Keratinocyte (primary cell): ENCODE results near the gene RHOT1. TPM values are rescaled to one million over a fixed set of nuclear protein-coding genes. Genes with fewer than 3 reads are reported as not detected.

ENCODE experiments used
- DNase-seq: peaks from one replicate; pipeline ENCODE4 v3.0.0-alpha.2; 2011; ENCODE audit warnings: low read depth, missing footprints, low spot score
- FAIRE-seq: peaks from 2 replicates; lab custom pipeline; 2011; peaks lifted over from hg19 to GRCh38; lab: Jason Lieb, UNC
- H2AFZ ChIP-seq: 2 replicates; pipeline ENCODE4 v1.6.0; 2012; ENCODE audit warnings: low read length, control low read depth, inconsistent platforms; ENCODE audit not compliant: control insufficient read depth
- H3K27ac ChIP-seq: 2 replicates; pipeline ENCODE4 v1.5.1; 2011; ENCODE audit warnings: low read length; ENCODE audit not compliant: control insufficient read depth, insufficient read depth
- H3K27me3 ChIP-seq: 3 replicates; pipeline ENCODE4 v1.6.0; 2011; ENCODE audit warnings: low read length; ENCODE audit not compliant: control insufficient read depth, insufficient read depth; ENCODE audit errors: extremely low read depth
- H3K36me3 ChIP-seq, 2 experiments: 2 replicates in 1 of 2; 3 replicates in 1 of 2; pipeline ENCODE4 v1.5.1; 2011; ENCODE audit warnings: low read length in 2 of 2, mild to moderate bottlenecking in 1 of 2; ENCODE audit not compliant: control insufficient read depth in 2 of 2, insufficient read depth in 2 of 2; ENCODE audit errors: extremely low read depth in 1 of 2
- H3K4me1 ChIP-seq: 3 replicates; pipeline ENCODE4 v1.5.1; 2011; ENCODE audit warnings: low read length; ENCODE audit not compliant: control insufficient read depth, insufficient read depth; ENCODE audit errors: extremely low read depth
- H3K4me2 ChIP-seq: 3 replicates; pipeline ENCODE4 v1.6.0; 2011; ENCODE audit warnings: low read depth, low read length; ENCODE audit not compliant: control insufficient read depth, insufficient read depth; ENCODE audit errors: extremely low read depth
- H3K4me3 ChIP-seq, 3 experiments: fragments of 200-600 bp in 1 of 3; sonication (generic) in 1 of 3; 2 replicates in 2 of 3; 3 replicates in 1 of 3; pipeline ENCODE4 v1.5.1; 2011 to 2016; ENCODE audit warnings: low read length in 3 of 3, mild to moderate bottlenecking in 3 of 3, control low read depth in 2 of 3, inconsistent platforms in 1 of 3, low read depth in 1 of 3, mixed read lengths in 1 of 3, mixed run types in 1 of 3, moderate library complexity in 1 of 3; ENCODE audit not compliant: control insufficient read depth in 2 of 3, insufficient read depth in 2 of 3; ENCODE audit errors: extremely low read depth in 1 of 3
- H3K79me2 ChIP-seq: 2 replicates; pipeline ENCODE4 v1.6.0; 2012; ENCODE audit warnings: low read length; ENCODE audit not compliant: control insufficient read depth, insufficient read depth
- H3K9ac ChIP-seq: 3 replicates; pipeline ENCODE4 v1.6.0; 2011; ENCODE audit warnings: low read length; ENCODE audit not compliant: control insufficient read depth, insufficient read depth; ENCODE audit errors: extremely low read depth
- H3K9me1 ChIP-seq: 3 replicates; pipeline ENCODE4 v1.6.0; 2011; ENCODE audit warnings: low read length; ENCODE audit not compliant: control insufficient read depth, insufficient read depth; ENCODE audit errors: extremely low read depth
- H3K9me3 ChIP-seq: 2 replicates; pipeline ENCODE4 v1.5.1; 2012; ENCODE audit warnings: low read depth, low read length; ENCODE audit not compliant: control insufficient read depth
- H4K20me1 ChIP-seq: 3 replicates; pipeline ENCODE4 v1.6.0; 2011; ENCODE audit warnings: low read length; ENCODE audit not compliant: control insufficient read depth, insufficient read depth; ENCODE audit errors: extremely low read depth
- EZH2 ChIP-seq: IDR thresholded peaks from one replicate; pipeline ENCODE4 v1.6.1; 2012; ENCODE audit warnings: inconsistent platforms, mild to moderate bottlenecking, low read length, moderate library complexity
- dilution Hi-C: fragments of 300-500 bp; cut with MboI; formaldehyde crosslinking; loops from one replicate; pipeline ENCODE4 v1.7.0; 2020; ENCODE audit warnings: low sequenced_read_pairs; ENCODE audit not compliant: extremely low pct_ligation_motif_present
- polyA plus RNA-seq, 5 experiments: library from polyadenylated mRNA; depleted of rRNA in 3 of 5; stranded (reverse) in 3 of 5; stranded (forward) in 1 of 5; unstranded in 1 of 5; fragments of >200 nt; gene quantifications; 1 replicate in 1 of 5; 2 replicates in 3 of 5; 3 replicates in 1 of 5; pipeline versions ENCODE4 v1.2.1 to v1.2.3, GENCODE V29; 2011 to 2012; ENCODE audit warnings: missing spikeins in 2 of 5, low read depth in 1 of 5, low replicate concordance in 1 of 5
- TF ChIP-seq, protein P1 (sequence below), 3 experiments: IDR thresholded peaks in 1 of 3; conservative IDR thresholded peaks in 1 of 3; optimal IDR thresholded peaks in 1 of 3; 2 replicates in 2 of 3; 3 replicates in 1 of 3; pipeline versions ENCODE3 to v1.5.1; 2011; ENCODE audit warnings: low read length in 3 of 3, mild to moderate bottlenecking in 3 of 3, moderate library complexity in 2 of 3, control low read depth in 1 of 3, inconsistent platforms in 1 of 3; ENCODE audit not compliant: insufficient read depth in 2 of 3; ENCODE audit errors: extremely low read depth in 1 of 3

Gene RHOT1
- polyA plus RNA-seq, 1 donor (not counting 4 experiments of a cell fraction or from before 2014, with no cell fraction given): 50.4 TPM

DNA sequence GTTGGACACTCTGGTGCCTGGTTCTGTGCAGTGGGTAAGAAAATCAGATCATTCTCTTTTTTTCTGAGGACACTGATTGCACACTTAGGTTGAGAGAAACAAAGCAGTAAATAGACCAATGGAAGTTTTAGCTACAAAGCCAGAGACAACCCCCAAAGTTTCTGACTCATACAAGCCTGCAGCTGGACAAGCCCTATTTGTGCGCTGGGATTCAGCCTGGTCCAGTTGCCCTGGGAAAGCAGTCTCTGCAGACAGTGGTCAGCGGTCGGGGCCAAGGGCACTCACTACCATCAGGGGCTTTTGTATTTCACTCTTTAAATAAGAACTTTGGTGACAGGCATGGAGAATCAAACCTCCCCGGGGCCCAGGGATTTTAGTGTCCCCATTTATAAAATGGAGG is 117.3 kb downstream of the RHOT1 start:
- no peak for FAIRE-seq
- H3K27ac ChIP-seq: no peak overlapping the region
- dilution Hi-C loops: no loop called here

DNA sequence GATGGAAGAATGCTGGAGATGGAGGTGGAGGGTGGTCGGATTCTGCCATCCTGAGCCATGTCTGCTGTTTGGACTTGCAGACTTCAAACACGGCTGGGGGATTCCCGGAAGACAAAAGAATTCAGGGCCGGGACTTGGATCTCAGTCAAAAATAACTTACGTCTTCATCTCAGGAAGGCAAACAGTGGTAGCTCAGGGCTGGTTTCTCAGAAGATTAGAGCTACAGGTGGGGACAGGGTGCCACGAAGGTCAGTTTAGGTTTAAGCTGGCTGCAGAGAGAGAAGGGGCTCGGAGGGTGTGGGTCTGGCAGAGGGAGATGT is 119.1 kb downstream of the RHOT1 start:
- H3K79me2 ChIP-seq: no peaks in the 10 kb centered on the region
- H3K4me2 ChIP-seq: peak overlapping the region; percentile 18

More for the DNA sequence above, 117.3 kb downstream of the RHOT1 start:
- no peak for DNase-seq
- H3K4me2 ChIP-seq: no peak overlapping the region
- no peak overlapping the region for H3K4me3 ChIP-seq
- H3K79me2 ChIP-seq: no peaks in the 10 kb centered on the region
- no peak overlapping the region for H3K9ac ChIP-seq
- H2AFZ ChIP-seq: no peak overlapping the region
- H3K9me1 ChIP-seq: no peaks in the 10 kb centered on the region
- H3K27me3 ChIP-seq: peaks cover 38% of the 10 kb centered on the region
- H4K20me1 ChIP-seq: no peaks in the 10 kb centered on the region
- H3K36me3 ChIP-seq: no peaks in the 10 kb centered on the region
- TF ChIP-seq, protein P1, sequence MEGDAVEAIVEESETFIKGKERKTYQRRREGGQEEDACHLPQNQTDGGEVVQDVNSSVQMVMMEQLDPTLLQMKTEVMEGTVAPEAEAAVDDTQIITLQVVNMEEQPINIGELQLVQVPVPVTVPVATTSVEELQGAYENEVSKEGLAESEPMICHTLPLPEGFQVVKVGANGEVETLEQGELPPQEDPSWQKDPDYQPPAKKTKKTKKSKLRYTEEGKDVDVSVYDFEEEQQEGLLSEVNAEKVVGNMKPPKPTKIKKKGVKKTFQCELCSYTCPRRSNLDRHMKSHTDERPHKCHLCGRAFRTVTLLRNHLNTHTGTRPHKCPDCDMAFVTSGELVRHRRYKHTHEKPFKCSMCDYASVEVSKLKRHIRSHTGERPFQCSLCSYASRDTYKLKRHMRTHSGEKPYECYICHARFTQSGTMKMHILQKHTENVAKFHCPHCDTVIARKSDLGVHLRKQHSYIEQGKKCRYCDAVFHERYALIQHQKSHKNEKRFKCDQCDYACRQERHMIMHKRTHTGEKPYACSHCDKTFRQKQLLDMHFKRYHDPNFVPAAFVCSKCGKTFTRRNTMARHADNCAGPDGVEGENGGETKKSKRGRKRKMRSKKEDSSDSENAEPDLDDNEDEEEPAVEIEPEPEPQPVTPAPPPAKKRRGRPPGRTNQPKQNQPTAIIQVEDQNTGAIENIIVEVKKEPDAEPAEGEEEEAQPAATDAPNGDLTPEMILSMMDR (optimal IDR thresholded peaks at IDR 0.05 in 1 of 3, IDR thresholded peaks at IDR 0.05 in 1 of 3, conservative IDR thresholded peaks at IDR 0.05 in 1 of 3; ENCODE audit: extremely low read depth in 1 of 3, insufficient read depth in 2 of 3, low read length in 3 of 3): no peak
- TF ChIP-seq EZH2: no peak
- no peaks in the 10 kb centered on the region for H3K9me3 ChIP-seq
- H3K4me1 ChIP-seq: no peaks in the 10 kb centered on the region

More for the DNA sequence above, 119.1 kb downstream of the RHOT1 start:
- dilution Hi-C loops: no loop called here
- Histone ChIP-seq H3K4me1 (no peaks in the 10 kb centered on the region), H3K9me1 (no peaks in the 10 kb centered on the region), H2AFZ (no peak overlapping the region), H3K4me3 (no peak overlapping the region), H3K27ac (no peak overlapping the region), H3K27me3 (peaks cover 49% of the 10 kb centered on the region), H3K36me3 (no peaks in the 10 kb centered on the region), H4K20me1 (no peaks in the 10 kb centered on the region), H3K9me3 (no peaks in the 10 kb centered on the region), H3K9ac (no peak overlapping the region)
- no peak for DNase-seq
- TF ChIP-seq EZH2: no peak
- TF ChIP-seq, protein P1 (optimal IDR thresholded peaks at IDR 0.05 in 1 of 3, IDR thresholded peaks at IDR 0.05 in 1 of 3, conservative IDR thresholded peaks at IDR 0.05 in 1 of 3; ENCODE audit: extremely low read depth in 1 of 3, insufficient read depth in 2 of 3, low read length in 3 of 3): no peak
- FAIRE-seq: no peak
